Measurements from ENCODE around the gene LAT.

DNA sequence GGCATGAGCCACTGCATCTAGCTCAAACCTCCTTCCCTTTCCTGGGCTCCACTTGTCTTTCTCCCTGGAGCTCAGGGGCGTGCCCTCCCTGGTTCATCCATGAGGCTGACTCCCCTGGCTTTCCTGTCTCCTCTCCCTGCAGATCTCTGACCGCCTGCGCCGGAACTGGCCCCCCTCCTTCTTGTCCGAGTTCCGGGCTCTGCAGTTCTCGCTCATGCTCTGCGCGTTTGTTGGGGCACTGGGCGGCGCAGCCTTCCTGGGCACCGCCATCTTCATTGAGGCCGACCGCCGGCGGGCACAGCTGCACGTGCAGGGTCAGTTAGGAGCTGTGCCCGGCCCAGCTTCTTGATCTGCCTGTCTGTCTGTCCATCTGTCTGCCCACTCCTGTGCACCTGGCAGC is 1.2 kb upstream of the LAT start:
- TF ChIP-seq, protein P1, sequence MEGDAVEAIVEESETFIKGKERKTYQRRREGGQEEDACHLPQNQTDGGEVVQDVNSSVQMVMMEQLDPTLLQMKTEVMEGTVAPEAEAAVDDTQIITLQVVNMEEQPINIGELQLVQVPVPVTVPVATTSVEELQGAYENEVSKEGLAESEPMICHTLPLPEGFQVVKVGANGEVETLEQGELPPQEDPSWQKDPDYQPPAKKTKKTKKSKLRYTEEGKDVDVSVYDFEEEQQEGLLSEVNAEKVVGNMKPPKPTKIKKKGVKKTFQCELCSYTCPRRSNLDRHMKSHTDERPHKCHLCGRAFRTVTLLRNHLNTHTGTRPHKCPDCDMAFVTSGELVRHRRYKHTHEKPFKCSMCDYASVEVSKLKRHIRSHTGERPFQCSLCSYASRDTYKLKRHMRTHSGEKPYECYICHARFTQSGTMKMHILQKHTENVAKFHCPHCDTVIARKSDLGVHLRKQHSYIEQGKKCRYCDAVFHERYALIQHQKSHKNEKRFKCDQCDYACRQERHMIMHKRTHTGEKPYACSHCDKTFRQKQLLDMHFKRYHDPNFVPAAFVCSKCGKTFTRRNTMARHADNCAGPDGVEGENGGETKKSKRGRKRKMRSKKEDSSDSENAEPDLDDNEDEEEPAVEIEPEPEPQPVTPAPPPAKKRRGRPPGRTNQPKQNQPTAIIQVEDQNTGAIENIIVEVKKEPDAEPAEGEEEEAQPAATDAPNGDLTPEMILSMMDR (IDR thresholded peaks at IDR 0.05; ENCODE audit: insufficient read depth, low read length): no peak
- TF ChIP-seq, protein P2, sequence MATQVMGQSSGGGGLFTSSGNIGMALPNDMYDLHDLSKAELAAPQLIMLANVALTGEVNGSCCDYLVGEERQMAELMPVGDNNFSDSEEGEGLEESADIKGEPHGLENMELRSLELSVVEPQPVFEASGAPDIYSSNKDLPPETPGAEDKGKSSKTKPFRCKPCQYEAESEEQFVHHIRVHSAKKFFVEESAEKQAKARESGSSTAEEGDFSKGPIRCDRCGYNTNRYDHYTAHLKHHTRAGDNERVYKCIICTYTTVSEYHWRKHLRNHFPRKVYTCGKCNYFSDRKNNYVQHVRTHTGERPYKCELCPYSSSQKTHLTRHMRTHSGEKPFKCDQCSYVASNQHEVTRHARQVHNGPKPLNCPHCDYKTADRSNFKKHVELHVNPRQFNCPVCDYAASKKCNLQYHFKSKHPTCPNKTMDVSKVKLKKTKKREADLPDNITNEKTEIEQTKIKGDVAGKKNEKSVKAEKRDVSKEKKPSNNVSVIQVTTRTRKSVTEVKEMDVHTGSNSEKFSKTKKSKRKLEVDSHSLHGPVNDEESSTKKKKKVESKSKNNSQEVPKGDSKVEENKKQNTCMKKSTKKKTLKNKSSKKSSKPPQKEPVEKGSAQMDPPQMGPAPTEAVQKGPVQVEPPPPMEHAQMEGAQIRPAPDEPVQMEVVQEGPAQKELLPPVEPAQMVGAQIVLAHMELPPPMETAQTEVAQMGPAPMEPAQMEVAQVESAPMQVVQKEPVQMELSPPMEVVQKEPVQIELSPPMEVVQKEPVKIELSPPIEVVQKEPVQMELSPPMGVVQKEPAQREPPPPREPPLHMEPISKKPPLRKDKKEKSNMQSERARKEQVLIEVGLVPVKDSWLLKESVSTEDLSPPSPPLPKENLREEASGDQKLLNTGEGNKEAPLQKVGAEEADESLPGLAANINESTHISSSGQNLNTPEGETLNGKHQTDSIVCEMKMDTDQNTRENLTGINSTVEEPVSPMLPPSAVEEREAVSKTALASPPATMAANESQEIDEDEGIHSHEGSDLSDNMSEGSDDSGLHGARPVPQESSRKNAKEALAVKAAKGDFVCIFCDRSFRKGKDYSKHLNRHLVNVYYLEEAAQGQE (IDR thresholded peaks at IDR 0.05; ENCODE audit: insufficient replicate concordance, low read depth): no peak
- TF ChIP-seq POLR2AphosphoS5 (IDR thresholded peaks at IDR 0.05; ENCODE audit: low read depth) (no peak), GABPA (IDR thresholded peaks at IDR 0.05; ENCODE audit: low read depth) (no peak), SPI1 (IDR thresholded peaks at IDR 0.05; ENCODE audit: borderline replicate concordance, low read depth) (no peak)

All from HL-60 (cell line).